ENCODE results near the gene HLA-DPA1. TPM values are rescaled to one million over a fixed set of nuclear protein-coding genes. Genes with fewer than 3 reads are reported as not detected.
A peak's percentile ranks its signal among the peaks of the same experiment; 100 is the strongest.

Gene HLA-DPA1
- total RNA-seq, 2 donors from 2014 or later = 141 to 148 TPM

DNA sequence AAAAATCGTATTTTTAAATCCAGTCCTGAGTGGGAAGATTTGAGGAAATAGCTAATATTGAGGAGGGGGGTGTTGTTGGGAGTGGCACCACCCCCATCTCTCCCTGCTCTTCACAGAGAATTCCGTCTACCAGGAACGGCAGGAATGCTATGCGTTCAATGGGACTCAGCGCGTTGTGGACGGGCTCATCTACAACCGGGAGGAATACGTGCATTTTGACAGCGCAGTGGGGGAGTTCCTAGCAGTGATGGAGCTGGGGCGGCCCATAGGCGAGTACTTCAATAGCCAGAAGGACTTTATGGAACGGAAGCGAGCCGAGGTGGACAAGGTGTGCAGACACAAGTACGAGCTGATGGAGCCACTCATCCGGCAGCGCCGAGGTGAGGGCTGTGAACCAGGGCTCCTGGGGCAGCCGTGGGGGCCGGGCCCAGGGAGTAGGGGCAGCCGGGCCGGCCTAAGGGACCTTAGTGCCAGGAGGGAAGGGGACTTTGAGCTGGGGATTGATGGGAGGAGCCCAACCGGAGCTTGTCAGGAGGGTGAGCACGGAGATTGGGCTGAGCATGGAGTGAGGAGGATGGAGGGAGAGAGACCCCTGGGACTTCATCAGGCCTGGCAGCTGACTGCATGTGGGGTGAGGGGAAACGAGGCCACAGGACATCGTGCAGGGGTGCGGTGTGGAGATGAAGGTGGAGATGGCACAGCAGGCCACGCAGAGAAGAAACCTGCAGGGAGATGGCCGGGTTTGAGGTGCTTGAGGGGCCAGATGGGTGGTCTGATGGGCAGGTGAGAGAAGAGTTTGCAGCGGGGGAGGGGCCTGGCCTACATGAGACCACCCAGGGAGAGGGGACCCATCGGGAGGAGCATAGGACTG, 43.6 kb upstream of the HLA-DPA1 start:
- TF ChIP-seq, protein P1, sequence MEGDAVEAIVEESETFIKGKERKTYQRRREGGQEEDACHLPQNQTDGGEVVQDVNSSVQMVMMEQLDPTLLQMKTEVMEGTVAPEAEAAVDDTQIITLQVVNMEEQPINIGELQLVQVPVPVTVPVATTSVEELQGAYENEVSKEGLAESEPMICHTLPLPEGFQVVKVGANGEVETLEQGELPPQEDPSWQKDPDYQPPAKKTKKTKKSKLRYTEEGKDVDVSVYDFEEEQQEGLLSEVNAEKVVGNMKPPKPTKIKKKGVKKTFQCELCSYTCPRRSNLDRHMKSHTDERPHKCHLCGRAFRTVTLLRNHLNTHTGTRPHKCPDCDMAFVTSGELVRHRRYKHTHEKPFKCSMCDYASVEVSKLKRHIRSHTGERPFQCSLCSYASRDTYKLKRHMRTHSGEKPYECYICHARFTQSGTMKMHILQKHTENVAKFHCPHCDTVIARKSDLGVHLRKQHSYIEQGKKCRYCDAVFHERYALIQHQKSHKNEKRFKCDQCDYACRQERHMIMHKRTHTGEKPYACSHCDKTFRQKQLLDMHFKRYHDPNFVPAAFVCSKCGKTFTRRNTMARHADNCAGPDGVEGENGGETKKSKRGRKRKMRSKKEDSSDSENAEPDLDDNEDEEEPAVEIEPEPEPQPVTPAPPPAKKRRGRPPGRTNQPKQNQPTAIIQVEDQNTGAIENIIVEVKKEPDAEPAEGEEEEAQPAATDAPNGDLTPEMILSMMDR (IDR thresholded peaks at IDR 0.05) = no peak
- no peak for ATAC-seq (ENCODE audit: insufficient number of reproducible peaks, low FRiP score, low read depth)

DNA sequence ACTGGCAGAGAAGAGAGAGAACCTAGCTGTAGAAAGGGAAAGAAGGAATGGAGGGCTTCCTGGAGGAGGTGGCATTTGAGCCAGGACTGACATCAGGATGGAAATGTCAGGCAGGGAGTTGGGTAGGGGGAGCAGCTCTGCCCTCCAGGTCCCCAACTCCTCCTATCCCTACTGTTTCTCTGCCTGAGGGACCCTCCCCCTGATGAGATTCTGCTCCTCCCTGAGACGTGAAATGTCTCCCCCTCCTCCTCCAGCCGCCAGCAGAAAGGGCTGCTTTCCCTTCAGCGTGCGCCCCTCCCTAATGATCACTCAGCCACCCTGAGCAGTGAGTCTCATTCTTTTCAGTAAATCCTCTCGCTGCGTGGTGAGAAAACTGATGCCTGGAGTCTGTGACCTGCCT, 43.0 kb upstream of the HLA-DPA1 start:
- TF ChIP-seq, protein P1 (IDR thresholded peaks at IDR 0.05) = no peak
- Histone ChIP-seq H3K27ac (no peak overlapping the region), H3K36me3 (no peaks in the 10 kb centered on the region), H3K27me3 (replicated peaks; ENCODE audit: insufficient read depth) (peaks cover 17% of the 10 kb centered on the region), H3K9me3 (no peaks in the 10 kb centered on the region), H3K4me3 (no peak overlapping the region), H3K4me1 (ENCODE audit: control insufficient read depth in 1 of 2, low read depth in 2 of 2) (peaks cover 6 to 8% of the 10 kb centered on the region in 2 donors)
- ATAC-seq (ENCODE audit: insufficient number of reproducible peaks, low FRiP score, low read depth) = no peak
- no peak for DNase-seq (ENCODE audit: low spot score)

More for the DNA sequence above, 43.6 kb upstream of the HLA-DPA1 start:
- H3K9me3 ChIP-seq = no peaks in the 10 kb centered on the region
- H3K36me3 ChIP-seq = no peaks in the 10 kb centered on the region
- H3K4me3 ChIP-seq = peak overlapping the region; percentile 13
- DNase-seq (ENCODE audit: low spot score) = no peak
- peaks cover 17% of the 10 kb centered on the region for H3K27me3 ChIP-seq (replicated peaks; ENCODE audit: insufficient read depth)
- no peak overlapping the region for H3K27ac ChIP-seq
- peaks cover 6 to 8% of the 10 kb centered on the region in 2 donors for H3K4me1 ChIP-seq (ENCODE audit: control insufficient read depth in 1 of 2, low read depth in 2 of 2)

DNA sequence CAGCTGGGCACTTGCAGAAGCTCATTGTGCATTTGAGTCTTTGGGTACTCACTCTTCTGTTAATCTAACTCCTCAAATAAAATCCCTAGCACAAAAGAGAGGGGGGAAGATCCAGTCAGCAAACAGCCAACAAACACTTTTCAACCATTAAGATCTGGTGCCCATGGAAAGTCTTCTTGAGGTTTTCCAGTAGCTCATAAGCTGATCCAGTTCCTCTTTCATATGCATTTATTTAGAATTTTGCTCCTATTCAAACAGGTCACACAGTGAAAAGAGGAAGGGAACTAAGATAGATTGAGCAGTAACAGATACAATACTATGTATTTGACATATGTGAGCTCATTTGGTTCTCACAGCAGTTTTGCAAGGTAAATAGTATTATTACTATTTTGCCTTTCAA, 41.0 kb upstream of the HLA-DPA1 start:
- no peak overlapping the region for H3K4me3 ChIP-seq
- no peaks in the 10 kb centered on the region for H3K36me3 ChIP-seq
- ATAC-seq (ENCODE audit: insufficient number of reproducible peaks, low FRiP score, low read depth) = no peak
- no peak for DNase-seq (ENCODE audit: low spot score)
- H3K27ac ChIP-seq = no peak overlapping the region
- H3K4me1 ChIP-seq (ENCODE audit: control insufficient read depth in 1 of 2, low read depth in 2 of 2) = peaks cover 6 to 8% of the 10 kb centered on the region in 2 donors
- TF ChIP-seq, protein P1 (IDR thresholded peaks at IDR 0.05) = no peak
- peaks cover 18% of the 10 kb centered on the region for H3K27me3 ChIP-seq (replicated peaks; ENCODE audit: insufficient read depth)
- no peaks in the 10 kb centered on the region for H3K9me3 ChIP-seq

DNA sequence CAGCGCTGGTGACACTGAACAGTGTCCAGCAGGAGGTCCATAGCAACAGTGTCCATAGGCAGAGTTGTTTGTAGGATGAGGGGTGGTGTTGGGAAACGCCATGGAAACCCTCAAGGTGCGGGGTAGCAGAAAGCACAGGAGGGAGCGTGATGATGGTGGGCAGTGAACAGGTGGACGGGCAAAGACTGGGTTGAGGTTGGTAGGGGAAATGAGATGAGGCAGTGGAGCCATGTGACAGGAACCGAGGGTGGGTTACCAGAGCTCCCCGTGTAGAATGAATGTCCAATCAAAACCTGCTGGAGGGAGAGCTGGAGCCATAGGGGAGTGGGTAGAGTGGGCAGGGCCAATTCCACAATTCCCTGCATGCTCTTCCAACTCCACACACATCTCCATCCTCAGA, 40.3 kb upstream of the HLA-DPA1 start:
- Histone ChIP-seq H3K4me1 (ENCODE audit: control insufficient read depth in 1 of 2, low read depth in 2 of 2) (peaks cover 6 to 8% of the 10 kb centered on the region in 2 donors), H3K27ac (no peak overlapping the region), H3K27me3 (replicated peaks; ENCODE audit: insufficient read depth) (peaks cover 23% of the 10 kb centered on the region), H3K4me3 (no peak overlapping the region), H3K9me3 (no peaks in the 10 kb centered on the region), H3K36me3 (no peaks in the 10 kb centered on the region)
- no peak for ATAC-seq (ENCODE audit: insufficient number of reproducible peaks, low FRiP score, low read depth)
- TF ChIP-seq, protein P1 (IDR thresholded peaks at IDR 0.05) = no peak
- no peak for DNase-seq (ENCODE audit: low spot score)

DNA sequence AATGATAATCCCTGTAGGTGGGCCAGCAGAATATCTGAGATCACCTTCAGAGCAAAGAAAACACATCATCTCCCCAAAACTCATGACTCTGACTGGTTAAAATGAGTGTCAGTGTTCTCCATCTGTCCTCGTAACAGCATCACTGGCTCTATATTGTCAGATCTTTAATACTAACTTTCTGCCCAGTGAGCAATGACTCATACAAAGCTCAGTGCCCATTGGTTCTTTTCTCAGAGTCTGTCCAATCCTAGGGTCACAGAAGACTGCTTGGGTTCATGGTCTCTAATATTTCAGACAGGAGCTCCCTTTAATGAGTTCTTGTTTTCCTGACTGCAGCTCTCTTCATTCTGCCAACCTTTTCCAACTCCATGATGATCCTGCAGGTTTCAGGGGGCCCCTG, 38.7 kb upstream of the HLA-DPA1 start:
- Histone ChIP-seq H3K4me1 (ENCODE audit: control insufficient read depth in 1 of 2, low read depth in 2 of 2) (peaks cover 6 to 7% of the 10 kb centered on the region in 2 donors), H3K4me3 (no peak overlapping the region), H3K27ac (no peak overlapping the region), H3K9me3 (no peaks in the 10 kb centered on the region), H3K36me3 (no peaks in the 10 kb centered on the region), H3K27me3 (replicated peaks; ENCODE audit: insufficient read depth) (peaks cover 12% of the 10 kb centered on the region)
- TF ChIP-seq, protein P1 (IDR thresholded peaks at IDR 0.05) = no peak
- no peak for DNase-seq (ENCODE audit: low spot score)
- peak; percentile 83 for ATAC-seq (ENCODE audit: insufficient number of reproducible peaks, low FRiP score, low read depth)
